A549 (cell line): ENCODE results near the gene HK1. TPM values are rescaled to one million over a fixed set of nuclear protein-coding genes. Genes with fewer than 3 reads are reported as not detected.
"Not testable (repeated sequence)": the region's sequence is repeated elsewhere in the genome, so short reads cannot be mapped to it uniquely, and the experiment has no call there.

Experiments
- ATAC-seq, 2 experiments: fragments of 200-7000 bp in 1 of 2; fragments of >200 bp in 1 of 2; cut with Nextera tagmentation in 1 of 2; cut with Tn5 transposase in 1 of 2; 3 replicates each; pipeline versions ENCODE4 v1.8.0 to v1.9.1; 2018 to 2020; ENCODE audit warnings: mild to moderate bottlenecking in 1 of 2, moderate library complexity in 1 of 2
- CTCF ChIA-PET: fragments of 300-600 bp; sonication (Branson Sonifier 250); formaldehyde crosslinking; extraction: SDS; loops from one replicate; lab custom pipeline; 2021; ENCODE audit warnings: antibody characterized with exemption, inconsistent platforms; lab: Yijun Ruan, JAX
- POLR2A ChIA-PET: fragments of 350-600 bp; formaldehyde crosslinking; extraction: SDS; loops from one replicate; lab custom pipeline; 2021; ENCODE audit warnings: antibody characterized with exemption, inconsistent platforms; lab: Yijun Ruan, JAX
- DNase-seq, 2 experiments: peaks; one replicate each; pipeline versions ENCODE4 v3.0.0 to v3.0.0-alpha.2; 2011 to 2016; ENCODE audit warnings: low read depth in 1 of 2, low spot score in 1 of 2
- FAIRE-seq: peaks from 2 replicates; lab custom pipeline; 2011; peaks lifted over from hg19 to GRCh38; lab: Jason Lieb, UNC
- H3K27ac ChIP-seq, 2 experiments: fragments of >200 bp; sonication (Bioruptor Twin); formaldehyde crosslinking; 3 replicates each; pipeline ENCODE4 v1.5.1; 2016 to 2017
- H3K4me1 ChIP-seq: fragments of >200 bp; sonication (Bioruptor Twin); formaldehyde crosslinking; 3 replicates; pipeline ENCODE4 v1.6.1; 2016
- H3K4me2 ChIP-seq: fragments of >200 bp; sonication (Bioruptor Twin); formaldehyde crosslinking; 3 replicates; pipeline ENCODE4 v1.6.1; 2016
- H3K4me3 ChIP-seq: fragments of >200 bp; sonication (Bioruptor Twin); formaldehyde crosslinking; 3 replicates; pipeline ENCODE4 v1.5.1; 2016
- H3K9me3 ChIP-seq: fragments of >200 bp; sonication (Bioruptor Twin); formaldehyde crosslinking; 3 replicates; pipeline ENCODE4 v1.6.1; 2016
- BHLHE40 ChIP-seq: IDR thresholded peaks from 2 replicates; pipeline ENCODE4 v1.6.1; 2012; ENCODE audit warnings: low read depth, low read length, inconsistent platforms
- CHD4 ChIP-seq: fragments of 200-600 bp; sonication (generic); IDR thresholded peaks from 2 replicates; pipeline ENCODE4 v1.6.1; 2016; ENCODE audit warnings: antibody characterized with exemption, mild to moderate bottlenecking, borderline replicate concordance
- EHF ChIP-seq: fragments of 250-450 bp; sonication (Bioruptor Pico); IDR thresholded peaks from 2 replicates; pipeline ENCODE4 v1.5.0; 2020; ENCODE audit warnings: mild to moderate bottlenecking
- EP300 ChIP-seq, 2 experiments: fragments of >200 bp; sonication (Bioruptor Twin); formaldehyde crosslinking; IDR thresholded peaks; 2 replicates in 1 of 2; 3 replicates in 1 of 2; pipeline ENCODE4 v1.6.1; 2016 to 2017
- FOSL2 ChIP-seq, 2 experiments: fragments of 450-650 bp in 1 of 2; fragments of >200 bp in 1 of 2; sonication (Bioruptor Twin) in 1 of 2; formaldehyde crosslinking; IDR thresholded peaks; 2 replicates each; pipeline versions ENCODE4 v1.5.0 to v1.6.1; 2016 to 2020; ENCODE audit warnings: mild to moderate bottlenecking in 1 of 2, moderate library complexity in 1 of 2
- HDAC2 ChIP-seq: fragments of 200-600 bp; sonication (generic); IDR thresholded peaks from 2 replicates; pipeline ENCODE4 v1.6.1; 2016
- HOXA7 ChIP-seq: fragments of 250-450 bp; sonication (Bioruptor Pico); IDR thresholded peaks from 2 replicates; pipeline ENCODE4 v1.5.0; 2020; ENCODE audit warnings: mild to moderate bottlenecking, moderate library complexity
- HOXB13 ChIP-seq: fragments of 250-450 bp; sonication (Bioruptor Pico); IDR thresholded peaks from 2 replicates; pipeline ENCODE4 v1.5.0; 2020; ENCODE audit warnings: low read depth, mild to moderate bottlenecking, moderate library complexity
- HOXB5 ChIP-seq: fragments of 250-450 bp; sonication (Bioruptor Pico); IDR thresholded peaks from 2 replicates; pipeline ENCODE4 v1.5.0; 2020; ENCODE audit warnings: mild to moderate bottlenecking, moderate library complexity
- KDM1A ChIP-seq: fragments of 200-600 bp; sonication (generic); IDR thresholded peaks from 2 replicates; pipeline ENCODE4 v1.6.1; 2016; ENCODE audit warnings: low read depth, mild to moderate bottlenecking
- KDM5A ChIP-seq: fragments of 200-600 bp; sonication (generic); IDR thresholded peaks from 2 replicates; pipeline ENCODE4 v1.6.1; 2016; ENCODE audit warnings: antibody characterized with exemption, mild to moderate bottlenecking
- MAFK ChIP-seq: fragments of 450-650 bp; IDR thresholded peaks from 2 replicates; pipeline ENCODE4 v1.6.1; 2014; ENCODE audit not compliant: partially characterized antibody
- POLR2AphosphoS2 ChIP-seq: conservative IDR thresholded peaks from 2 replicates; pipeline ENCODE4 v1.6.1; 2012; ENCODE audit warnings: low read length, improper control_type of control experiment, inconsistent platforms
- RARB ChIP-seq: fragments of 250-450 bp; sonication (Bioruptor Pico); IDR thresholded peaks from 2 replicates; pipeline ENCODE4 v1.8.0; 2021; ENCODE audit warnings: mild to moderate bottlenecking, moderate library complexity
- ZC3H11A ChIP-seq: fragments of 450-650 bp; IDR thresholded peaks from 2 replicates; pipeline ENCODE4 v1.6.1; 2014; ENCODE audit warnings: antibody characterized with exemption, mild to moderate bottlenecking
- ZFP36 ChIP-seq: fragments of 450-650 bp; IDR thresholded peaks from 2 replicates; pipeline ENCODE4 v1.6.1; 2014; ENCODE audit warnings: borderline replicate concordance; ENCODE audit not compliant: partially characterized antibody
- ZSCAN20 ChIP-seq: fragments of 250-450 bp; sonication (Bioruptor Pico); IDR thresholded peaks from 2 replicates; pipeline ENCODE4 v1.8.0; 2022; ENCODE audit warnings: mild to moderate bottlenecking, moderate library complexity
- WGBS: methylation state at CpG from one replicate; pipeline ENCODE4 v1.1.6; 2017; ENCODE audit errors: missing lambda C conversion rate; 5-methylcytosine and 5-hydroxymethylcytosine counted together
- polyA plus RNA-seq, 4 experiments: library from polyadenylated mRNA; depleted of rRNA in 3 of 4; stranded (reverse); fragments of >200 nt; fragmentation: RNase III in 1 of 4; extraction: RNeasy Plus Mini Kit Qiagen cat#74134 plus additional on column Dnase treatment in 1 of 4; gene quantifications; 2 replicates in 3 of 4; 3 replicates in 1 of 4; pipeline ENCODE4 v1.2.3, GENCODE V29; 2011 to 2017
- TF ChIP-seq, protein P1 (sequence below): fragments of 250-450 bp; sonication (Bioruptor Pico); IDR thresholded peaks from 2 replicates; pipeline ENCODE4 v1.5.0; 2020; ENCODE audit warnings: low read depth, mild to moderate bottlenecking, moderate library complexity
- TF ChIP-seq, protein P2 (sequence below): IDR thresholded peaks from 2 replicates; pipeline ENCODE4 v1.6.1; 2012
- TF ChIP-seq, protein P3 (sequence below): IDR thresholded peaks from 2 replicates; pipeline ENCODE4 v1.6.1; 2012; ENCODE audit warnings: low read depth, borderline replicate concordance
- TF ChIP-seq, protein P4 (sequence below): fragments of >200 bp; sonication (Bioruptor Twin); formaldehyde crosslinking; IDR thresholded peaks from 3 replicates; pipeline ENCODE4 v1.5.1; 2016

The HK1 gene
- polyA plus RNA-seq, 2 of the 4 experiments (the other 2 are of a cell fraction): 17.3 to 58.9 TPM

DNA sequence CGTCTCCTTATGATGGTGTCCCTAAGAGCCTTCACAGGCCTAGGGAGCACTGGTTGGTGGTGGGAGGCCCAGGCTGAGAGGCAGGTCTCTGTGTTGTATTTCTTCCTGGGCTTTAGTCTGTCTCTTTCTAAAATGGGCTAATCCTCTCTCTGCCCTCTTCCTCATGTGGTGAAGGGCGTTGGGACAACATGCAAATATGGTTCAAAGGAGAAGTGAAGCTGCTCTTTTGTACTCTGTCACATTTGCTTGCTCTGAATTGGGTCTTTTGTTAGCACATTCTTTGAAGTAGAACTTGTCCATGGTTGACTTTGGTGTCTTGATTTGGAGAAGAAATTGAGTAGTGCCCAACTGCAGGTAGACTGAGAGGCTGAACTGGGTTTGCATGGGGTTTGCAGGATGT, 814 bp downstream of the HK1 start:
- TF ChIP-seq HDAC2 (no peak), CHD4 (no peak), BHLHE40 (no peak), KDM1A (no peak), ZFP36 (no peak), KDM5A (no peak), EP300 (IDR thresholded peaks at IDR 0.05) (no peak), ZSCAN20 (CRISPR knock-in tag) (no peak), MAFK (no peak), HOXA7 (no peak), HOXB5 (CRISPR knock-in tag) (no peak), RARB (CRISPR knock-in tag) (no peak), EHF (no peak), ZC3H11A (no peak)
- TF ChIP-seq, protein P1, sequence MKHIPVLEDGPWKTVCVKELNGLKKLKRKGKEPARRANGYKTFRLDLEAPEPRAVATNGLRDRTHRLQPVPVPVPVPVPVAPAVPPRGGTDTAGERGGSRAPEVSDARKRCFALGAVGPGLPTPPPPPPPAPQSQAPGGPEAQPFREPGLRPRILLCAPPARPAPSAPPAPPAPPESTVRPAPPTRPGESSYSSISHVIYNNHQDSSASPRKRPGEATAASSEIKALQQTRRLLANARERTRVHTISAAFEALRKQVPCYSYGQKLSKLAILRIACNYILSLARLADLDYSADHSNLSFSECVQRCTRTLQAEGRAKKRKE (CRISPR knock-in tag): no peak
- TF ChIP-seq, protein P2, sequence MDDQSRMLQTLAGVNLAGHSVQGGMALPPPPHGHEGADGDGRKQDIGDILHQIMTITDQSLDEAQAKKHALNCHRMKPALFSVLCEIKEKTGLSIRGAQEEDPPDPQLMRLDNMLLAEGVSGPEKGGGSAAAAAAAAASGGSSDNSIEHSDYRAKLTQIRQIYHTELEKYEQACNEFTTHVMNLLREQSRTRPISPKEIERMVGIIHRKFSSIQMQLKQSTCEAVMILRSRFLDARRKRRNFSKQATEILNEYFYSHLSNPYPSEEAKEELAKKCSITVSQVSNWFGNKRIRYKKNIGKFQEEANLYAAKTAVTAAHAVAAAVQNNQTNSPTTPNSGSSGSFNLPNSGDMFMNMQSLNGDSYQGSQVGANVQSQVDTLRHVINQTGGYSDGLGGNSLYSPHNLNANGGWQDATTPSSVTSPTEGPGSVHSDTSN: no peak
- TF ChIP-seq, protein P3, sequence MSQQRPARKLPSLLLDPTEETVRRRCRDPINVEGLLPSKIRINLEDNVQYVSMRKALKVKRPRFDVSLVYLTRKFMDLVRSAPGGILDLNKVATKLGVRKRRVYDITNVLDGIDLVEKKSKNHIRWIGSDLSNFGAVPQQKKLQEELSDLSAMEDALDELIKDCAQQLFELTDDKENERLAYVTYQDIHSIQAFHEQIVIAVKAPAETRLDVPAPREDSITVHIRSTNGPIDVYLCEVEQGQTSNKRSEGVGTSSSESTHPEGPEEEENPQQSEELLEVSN: no peak
- TF ChIP-seq, protein P4, sequence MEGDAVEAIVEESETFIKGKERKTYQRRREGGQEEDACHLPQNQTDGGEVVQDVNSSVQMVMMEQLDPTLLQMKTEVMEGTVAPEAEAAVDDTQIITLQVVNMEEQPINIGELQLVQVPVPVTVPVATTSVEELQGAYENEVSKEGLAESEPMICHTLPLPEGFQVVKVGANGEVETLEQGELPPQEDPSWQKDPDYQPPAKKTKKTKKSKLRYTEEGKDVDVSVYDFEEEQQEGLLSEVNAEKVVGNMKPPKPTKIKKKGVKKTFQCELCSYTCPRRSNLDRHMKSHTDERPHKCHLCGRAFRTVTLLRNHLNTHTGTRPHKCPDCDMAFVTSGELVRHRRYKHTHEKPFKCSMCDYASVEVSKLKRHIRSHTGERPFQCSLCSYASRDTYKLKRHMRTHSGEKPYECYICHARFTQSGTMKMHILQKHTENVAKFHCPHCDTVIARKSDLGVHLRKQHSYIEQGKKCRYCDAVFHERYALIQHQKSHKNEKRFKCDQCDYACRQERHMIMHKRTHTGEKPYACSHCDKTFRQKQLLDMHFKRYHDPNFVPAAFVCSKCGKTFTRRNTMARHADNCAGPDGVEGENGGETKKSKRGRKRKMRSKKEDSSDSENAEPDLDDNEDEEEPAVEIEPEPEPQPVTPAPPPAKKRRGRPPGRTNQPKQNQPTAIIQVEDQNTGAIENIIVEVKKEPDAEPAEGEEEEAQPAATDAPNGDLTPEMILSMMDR: no peak
- 67% methylated on average over 2 of the region's 2 CpGs for WGBS
- ChIA-PET CTCF (interaction anchor here (1.2 to 1.5 kb wide), 2 partner anchors 13 to 90 kb away, joined by 3 to 4 read pairs; no protein-coding TSS in a partner anchor), POLR2A (no interaction called here)
- no peak for DNase-seq
- Histone ChIP-seq H3K4me2 (no peak overlapping the region), H3K4me3 (no peak overlapping the region), H3K4me1 (no peaks in the 10 kb centered on the region), H3K27ac (no peak overlapping the region), H3K9me3 (no peaks in the 10 kb centered on the region)
- no peak for FAIRE-seq
- no peak for ATAC-seq

DNA sequence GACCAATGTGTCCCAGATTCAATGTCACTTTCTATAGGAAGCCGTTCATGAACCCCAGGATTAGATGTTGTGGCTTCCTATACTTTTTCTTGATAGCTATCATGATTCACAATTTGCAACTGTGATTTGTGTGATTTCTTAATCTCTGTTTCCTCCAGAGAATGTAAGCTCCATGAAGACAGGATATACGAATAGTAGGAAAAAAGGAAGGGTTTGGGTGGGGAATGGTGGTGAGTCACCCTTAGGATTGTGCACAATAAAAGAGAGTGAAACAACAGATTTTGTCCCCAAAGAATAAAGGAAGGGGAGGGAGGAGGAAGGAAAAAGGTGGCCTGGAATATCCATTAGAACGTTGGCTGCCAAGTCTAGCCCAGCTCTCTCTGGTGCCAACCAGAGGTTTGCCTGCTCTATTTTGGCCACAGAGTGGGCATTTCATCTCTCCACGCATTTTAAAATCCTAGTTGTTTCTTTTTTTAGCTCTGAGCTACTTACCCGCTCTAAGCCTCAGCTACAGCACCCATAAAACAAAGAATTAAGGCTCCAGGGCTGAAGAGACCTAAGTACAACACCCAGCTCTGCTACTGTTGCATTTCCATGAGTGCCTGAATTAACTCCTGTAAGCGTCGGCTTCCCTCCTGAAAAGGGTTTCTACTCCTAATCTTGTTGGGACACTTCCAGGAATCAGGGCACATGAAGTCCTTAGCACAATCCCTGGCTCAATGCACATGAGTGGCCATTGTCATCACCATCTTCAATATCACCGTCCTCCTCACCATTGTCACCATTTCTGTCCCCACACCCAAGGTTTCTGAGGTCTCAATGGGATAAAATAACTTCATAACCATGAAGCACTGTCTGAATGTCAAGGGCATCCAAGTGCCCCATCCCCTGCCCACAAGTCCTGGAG, 3.5 kb downstream of the HK1 start:
- WGBS: 80% methylated on average over 8 of the region's 8 CpGs
- POLR2A ChIA-PET: no interaction called here
- Histone ChIP-seq H3K4me2 (no peak overlapping the region), H3K9me3 (no peaks in the 10 kb centered on the region), H3K4me3 (no peak overlapping the region), H3K27ac (no peak overlapping the region), H3K4me1 (no peaks in the 10 kb centered on the region)
- CTCF ChIA-PET: interaction anchor here (0.7 kb wide), 1 partner anchor 23 kb away, joined by 3 read pairs; no protein-coding TSS in a partner anchor
- DNase-seq (no peak), FAIRE-seq (no peak), ATAC-seq (no peak)
- no peak for TF ChIP-seq HOXB13 (CRISPR knock-in tag)
- TF ChIP-seq EP300 (IDR thresholded peaks at IDR 0.05): no peak
- TF ChIP-seq FOSL2 (IDR thresholded peaks at IDR 0.05): no peak
- no peak for TF ChIP-seq FOSL2 (CRISPR knock-in tag; IDR thresholded peaks at IDR 0.05)
- no peak for TF ChIP-seq POLR2AphosphoS2

DNA sequence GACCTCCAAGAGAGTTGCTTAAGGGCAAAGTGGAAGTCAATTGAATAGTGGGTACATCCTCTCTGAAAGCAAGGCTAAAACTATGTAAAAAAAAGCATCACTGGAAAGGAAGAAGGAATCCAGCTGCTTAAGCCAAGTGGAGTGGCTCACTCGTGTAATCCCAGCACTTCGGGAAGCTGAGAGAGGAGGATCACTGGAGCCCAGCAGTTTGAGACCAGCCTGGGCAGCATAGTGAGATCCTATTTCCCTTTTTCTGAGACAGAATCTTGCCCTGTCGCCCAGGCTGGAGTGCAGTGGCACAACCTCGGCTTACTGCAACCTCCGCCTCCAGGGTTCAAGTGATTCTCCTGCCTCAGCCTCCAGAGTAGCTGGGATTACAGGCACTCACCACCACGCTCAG, 6.1 kb downstream of the HK1 start:
- H3K9me3 ChIP-seq, H3K27ac ChIP-seq, POLR2A ChIA-PET, H3K4me1 ChIP-seq, FAIRE-seq, ATAC-seq, H3K4me3 ChIP-seq, DNase-seq, H3K4me2 ChIP-seq: not testable (repeated sequence)
- CTCF ChIA-PET: interaction anchor here (1.6 kb wide), 1 partner anchor 47 kb away, joined by 4 read pairs; no protein-coding TSS in a partner anchor
- 82% methylated on average over 6 of the region's 6 CpGs for WGBS
